ENCODE results near the gene ZNF804B.

The ZNF804B gene

GRCh38 chr7:89042940-89043339, 283.4 kb downstream of the ZNF804B start:
- no peak for TF ChIP-seq CTCF (IDR thresholded peaks at IDR 0.05; ENCODE audit: low read depth, low read length)
- no peak overlapping the region for H3K4me3 ChIP-seq (replicated peaks in 1 of 2; ENCODE audit: low read depth in 2 of 2, low read length in 2 of 2)
- DNase-seq (ENCODE audit: low read depth in 2 of 2), result no peak

GRCh38 chr7:89049043-89049442, 289.5 kb downstream of the ZNF804B start:
- no peak for TF ChIP-seq CTCF (IDR thresholded peaks at IDR 0.05; ENCODE audit: low read depth, low read length)
- DNase-seq (ENCODE audit: low read depth in 2 of 2), result no peak
- H3K4me3 ChIP-seq (replicated peaks in 1 of 2; ENCODE audit: low read depth in 2 of 2, low read length in 2 of 2), result no peak overlapping the region

GRCh38 chr7:89053130-89053529, 293.6 kb downstream of the ZNF804B start:
- TF ChIP-seq CTCF (IDR thresholded peaks at IDR 0.05; ENCODE audit: low read depth, low read length), result no peak
- no peak for DNase-seq (ENCODE audit: low read depth in 2 of 2)

GRCh38 chr7:89054361-89054760, 294.9 kb downstream of the ZNF804B start:
- H3K4me3 ChIP-seq (replicated peaks in 1 of 2; ENCODE audit: low read depth in 2 of 2, low read length in 2 of 2), result no peak overlapping the region
- DNase-seq (ENCODE audit: low read depth in 2 of 2), result no peak
- no peak for TF ChIP-seq CTCF (IDR thresholded peaks at IDR 0.05; ENCODE audit: low read depth, low read length)

More at GRCh38 chr7:89053130-89053529, 293.6 kb downstream of the ZNF804B start:
- H3K4me3 ChIP-seq (replicated peaks in 1 of 2; ENCODE audit: low read depth in 2 of 2, low read length in 2 of 2), result no peak overlapping the region

- no peak for DNase-seq (ENCODE audit: low read depth in 2 of 2)
- TF ChIP-seq CTCF (IDR thresholded peaks at IDR 0.05; ENCODE audit: low read depth, low read length), result no peak
- no peak overlapping the region for H3K4me3 ChIP-seq (replicated peaks in 1 of 2; ENCODE audit: low read depth in 2 of 2, low read length in 2 of 2)
Measured at GRCh38 chr7:89060234-89060633, 300.7 kb downstream of the ZNF804B start.

- H3K4me3 ChIP-seq (replicated peaks in 1 of 2; ENCODE audit: low read depth in 2 of 2, low read length in 2 of 2), result no peak overlapping the region
- DNase-seq (ENCODE audit: low read depth in 2 of 2), result no peak
- no peak for TF ChIP-seq CTCF (IDR thresholded peaks at IDR 0.05; ENCODE audit: low read depth, low read length)
Measured at GRCh38 chr7:89064831-89065230, 305.3 kb downstream of the ZNF804B start.

- no peak for TF ChIP-seq CTCF (IDR thresholded peaks at IDR 0.05; ENCODE audit: low read depth, low read length)
- H3K4me3 ChIP-seq (replicated peaks in 1 of 2; ENCODE audit: low read depth in 2 of 2, low read length in 2 of 2), result no peak overlapping the region
- no peak for DNase-seq (ENCODE audit: low read depth in 2 of 2)
Measured at GRCh38 chr7:89067048-89067447, 307.5 kb downstream of the ZNF804B start.
